Activated CD4-positive, alpha-beta T cell treated with anti-CD3 and anti-CD28 coated beads, Interleukin-2, amount 50 U/mL, for 48 hours (primary cell): ENCODE data around the gene PPIF.

Experiments used
- DNase-seq, 2 experiments: peaks; one replicate each; pipeline ENCODE4 v3.0.0-alpha.2; 2020

Gene PPIF

DNA sequence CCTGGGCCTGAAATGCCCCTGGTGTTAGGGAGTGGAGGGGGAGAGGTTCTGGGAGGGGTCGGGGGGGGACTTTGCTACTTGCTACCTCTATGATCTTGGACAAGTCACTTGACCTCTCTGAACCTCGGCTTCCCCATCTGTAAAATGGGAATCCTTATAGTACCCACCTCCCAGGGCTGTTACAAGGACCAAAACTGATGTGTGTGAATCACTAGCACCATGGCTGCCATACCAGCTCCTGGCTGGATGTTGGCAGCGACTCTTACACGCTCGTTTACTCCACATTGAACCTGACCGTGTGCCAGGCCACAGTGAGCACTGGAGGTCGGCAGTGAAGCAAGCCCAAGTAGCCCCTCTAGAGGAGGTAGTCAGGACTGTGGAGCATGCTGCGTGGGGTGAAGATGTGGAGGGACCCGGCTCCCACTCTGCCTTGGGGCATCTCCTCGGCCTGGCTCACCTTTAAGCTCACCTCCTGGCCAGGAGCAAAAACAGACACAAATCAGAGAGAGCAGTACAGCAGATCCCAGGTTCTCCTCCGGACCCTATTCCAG, 28.9 kb downstream of the PPIF start:
- DNase-seq: no peak

DNA sequence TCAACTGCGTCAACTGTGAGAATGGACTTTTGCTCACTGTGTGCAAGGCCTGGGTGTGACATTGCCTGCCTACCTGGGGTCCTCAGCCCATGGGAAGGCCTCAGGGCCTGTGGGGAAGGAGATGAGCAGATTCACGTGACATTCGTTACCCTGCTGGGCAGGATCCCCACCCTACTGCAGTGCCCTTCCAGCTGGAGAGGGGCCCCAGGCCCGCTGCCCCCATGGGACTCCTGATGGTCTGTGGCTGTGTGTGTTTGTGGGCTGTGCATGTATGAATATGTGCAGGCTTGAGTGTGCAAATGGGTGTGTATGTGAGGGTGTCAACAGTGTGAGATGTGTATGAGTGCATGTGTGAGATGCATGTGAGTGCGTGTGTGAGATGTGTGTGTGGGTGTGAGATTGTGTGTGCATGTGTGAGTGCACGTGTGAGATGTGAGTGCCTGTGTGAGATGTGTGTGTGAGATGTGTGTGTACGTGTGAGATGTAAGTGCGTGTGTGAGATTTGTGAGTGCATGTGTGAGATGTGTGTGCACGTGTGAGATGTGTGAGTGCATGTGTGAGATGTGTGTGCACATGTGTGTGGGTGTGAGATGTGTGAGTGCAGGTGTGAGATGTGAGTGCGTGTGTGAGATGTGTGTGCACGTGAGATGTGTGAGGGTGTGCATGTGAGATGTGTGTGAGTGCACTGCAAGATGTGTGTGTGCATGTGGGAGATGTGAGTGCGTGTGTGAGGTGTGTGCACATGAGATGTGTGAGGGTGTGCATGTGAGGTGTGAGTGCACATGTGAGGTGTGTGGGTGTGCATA, 29.7 kb downstream of the PPIF start:
- no peak for DNase-seq

DNA sequence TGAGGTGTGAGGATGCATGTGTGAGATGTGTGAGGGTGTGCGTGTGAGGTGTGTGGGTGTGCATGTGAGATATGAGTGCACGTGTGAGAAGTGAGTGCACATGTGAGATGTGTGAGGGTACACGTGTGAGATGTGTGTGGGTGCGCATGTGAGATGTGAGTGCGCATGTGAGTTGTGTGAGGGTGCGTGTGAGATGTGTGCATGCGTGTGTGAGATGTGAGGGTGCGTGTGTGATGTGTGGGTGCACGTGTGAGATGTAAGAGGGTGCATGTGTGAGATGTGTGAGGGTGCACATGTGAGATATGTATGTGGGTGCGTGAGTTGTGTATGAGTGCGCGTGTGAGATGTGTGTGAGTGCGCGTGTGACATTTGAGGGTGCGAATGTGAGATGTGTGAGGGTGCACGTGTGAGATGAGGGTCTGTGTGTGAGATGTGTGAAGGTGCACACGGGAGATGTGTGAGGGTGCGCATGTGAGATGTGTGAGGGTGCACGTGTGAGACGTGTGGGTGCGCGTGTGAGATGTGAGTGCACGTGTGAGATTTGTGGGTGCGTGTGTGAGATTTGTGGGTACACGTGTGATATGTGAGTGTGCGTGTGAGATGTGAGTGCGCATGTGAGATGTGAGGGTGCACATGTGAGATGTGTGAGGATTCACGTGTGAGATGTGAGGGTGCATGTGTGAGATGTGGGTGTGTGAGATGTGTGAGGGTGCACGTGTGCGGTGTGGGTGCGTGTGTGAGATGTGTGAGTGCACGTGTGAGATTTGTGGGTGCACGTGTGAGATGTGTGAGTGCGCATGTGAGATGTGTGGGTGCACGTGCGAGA, 30.5 kb downstream of the PPIF start:
- DNase-seq: no peak

DNA sequence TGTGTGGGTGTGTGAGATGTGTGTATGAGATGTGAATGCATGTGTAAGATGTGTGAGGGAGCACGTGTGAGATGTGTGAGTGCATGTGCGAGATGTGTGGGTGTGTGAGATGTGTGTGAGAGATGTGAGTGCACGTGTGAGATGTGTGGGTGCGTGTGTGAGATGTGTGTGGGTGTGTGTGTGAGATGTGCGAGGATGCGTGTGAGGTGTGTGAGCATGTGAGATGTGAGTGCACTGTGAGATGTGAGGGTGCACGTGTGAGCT, 31.0 kb downstream of the PPIF start:
- DNase-seq: no peak

DNA sequence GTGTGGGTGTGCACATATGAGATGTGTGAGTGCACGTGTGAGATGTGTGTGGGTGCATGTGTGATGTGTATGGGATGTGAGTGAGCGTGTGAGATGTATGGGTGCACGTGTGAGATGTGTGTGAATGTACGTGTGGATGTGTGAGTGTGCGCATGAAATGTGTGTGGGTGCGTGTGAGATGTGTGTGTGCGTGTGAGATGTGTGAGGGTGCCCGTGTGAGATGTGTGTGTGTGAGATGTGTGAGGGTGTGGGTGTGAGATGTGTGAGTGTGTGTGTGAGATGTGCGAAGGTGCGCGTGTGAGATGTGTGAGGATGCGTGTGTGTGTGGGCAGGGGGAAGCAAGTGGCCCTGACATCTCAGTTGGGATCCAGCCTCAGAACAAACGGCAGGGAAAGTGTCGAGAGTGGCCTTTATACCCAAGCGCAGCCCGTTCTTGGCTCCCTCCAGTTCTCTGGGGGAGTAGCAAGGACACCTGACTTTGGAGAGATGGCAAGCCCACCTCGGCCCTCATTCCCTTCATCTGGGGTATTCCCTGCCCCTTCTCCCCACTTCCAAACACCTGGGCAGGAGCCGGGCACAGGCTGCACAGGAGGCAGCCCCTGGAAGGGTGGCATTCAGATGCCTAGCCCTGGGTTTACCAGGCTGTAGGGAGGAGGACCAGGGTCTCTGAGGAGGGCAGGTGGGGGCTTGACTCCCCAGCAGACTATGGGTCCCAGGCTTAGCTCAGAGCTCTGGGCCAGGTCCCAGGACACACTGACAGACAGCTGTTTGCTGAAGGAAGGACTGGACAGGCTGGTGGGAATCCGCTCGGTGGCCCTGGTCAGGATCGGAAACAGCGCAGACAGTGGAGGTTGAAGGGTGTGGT, 31.6 kb downstream of the PPIF start:
- DNase-seq: no peak

DNA sequence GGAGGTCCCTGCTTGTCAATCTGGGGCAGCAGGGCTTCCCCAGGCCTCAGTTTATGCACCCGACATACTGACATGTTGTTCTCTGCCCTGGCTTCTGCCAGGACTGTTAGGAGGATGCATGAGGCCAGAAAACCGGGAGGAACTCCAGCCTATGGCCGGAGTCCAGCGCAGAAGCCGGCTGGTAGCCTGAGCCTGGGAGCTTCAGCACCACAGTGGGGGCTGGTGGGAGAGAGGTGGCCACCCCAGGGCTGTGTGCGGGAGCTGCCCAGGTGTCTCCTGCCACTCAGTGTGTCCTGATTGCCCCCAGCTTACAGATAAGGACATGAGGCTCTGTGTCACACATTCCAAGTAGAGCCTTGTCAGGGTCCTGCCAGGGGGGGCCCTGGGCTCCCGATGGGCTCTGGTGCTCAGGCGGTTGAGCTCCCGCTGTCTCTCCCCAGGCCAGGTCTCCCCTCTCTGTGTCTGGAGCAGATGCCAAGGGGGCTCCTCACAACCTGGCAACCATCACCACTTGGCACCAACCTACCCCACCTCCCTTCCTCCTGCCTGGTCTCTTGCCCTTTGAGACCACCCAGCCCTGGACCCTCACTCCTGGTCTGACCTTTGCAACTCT, 32.3 kb downstream of the PPIF start:
- no peak for DNase-seq

DNA sequence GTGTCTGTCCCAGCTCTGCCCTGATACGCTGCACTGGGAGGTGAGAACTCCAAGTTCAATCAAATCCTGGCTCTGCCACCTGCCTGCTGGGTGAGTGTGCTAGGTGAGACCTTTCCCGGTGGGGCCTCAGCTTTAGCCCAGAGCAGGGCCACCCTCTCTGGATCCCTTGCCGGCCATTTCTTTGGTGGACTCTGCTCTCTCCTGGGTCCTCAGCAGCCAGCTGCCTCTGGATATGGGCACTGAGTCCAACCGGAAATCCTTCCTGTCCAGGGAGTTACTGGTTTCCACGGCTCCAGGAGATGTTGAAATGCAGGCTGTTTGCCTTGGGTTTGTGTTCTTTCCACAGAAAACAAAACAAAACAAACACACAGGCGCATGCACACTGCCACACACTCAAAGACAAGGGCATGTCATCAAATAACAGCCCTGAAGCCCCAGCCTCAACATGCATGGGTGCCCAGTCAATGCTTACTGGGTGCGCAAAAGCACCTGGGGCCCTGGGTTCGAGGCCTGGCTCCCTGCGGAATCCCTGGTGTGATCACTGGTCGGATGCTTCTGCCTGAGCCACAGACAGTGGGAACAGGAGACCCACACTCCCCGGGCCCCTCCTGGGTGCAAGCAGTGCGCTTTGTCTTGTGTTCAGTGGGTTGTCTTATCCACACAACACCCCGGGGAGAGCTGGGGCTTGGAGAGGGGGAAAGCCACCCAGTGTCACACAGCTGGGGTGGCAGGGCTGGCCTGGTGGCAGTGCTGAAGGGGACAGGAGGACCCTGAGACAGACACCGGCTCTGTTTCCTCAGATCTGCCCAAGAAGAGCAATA, 33.1 kb downstream of the PPIF start:
- peak in 1 of 2 experiments; percentile 1 for DNase-seq

DNA sequence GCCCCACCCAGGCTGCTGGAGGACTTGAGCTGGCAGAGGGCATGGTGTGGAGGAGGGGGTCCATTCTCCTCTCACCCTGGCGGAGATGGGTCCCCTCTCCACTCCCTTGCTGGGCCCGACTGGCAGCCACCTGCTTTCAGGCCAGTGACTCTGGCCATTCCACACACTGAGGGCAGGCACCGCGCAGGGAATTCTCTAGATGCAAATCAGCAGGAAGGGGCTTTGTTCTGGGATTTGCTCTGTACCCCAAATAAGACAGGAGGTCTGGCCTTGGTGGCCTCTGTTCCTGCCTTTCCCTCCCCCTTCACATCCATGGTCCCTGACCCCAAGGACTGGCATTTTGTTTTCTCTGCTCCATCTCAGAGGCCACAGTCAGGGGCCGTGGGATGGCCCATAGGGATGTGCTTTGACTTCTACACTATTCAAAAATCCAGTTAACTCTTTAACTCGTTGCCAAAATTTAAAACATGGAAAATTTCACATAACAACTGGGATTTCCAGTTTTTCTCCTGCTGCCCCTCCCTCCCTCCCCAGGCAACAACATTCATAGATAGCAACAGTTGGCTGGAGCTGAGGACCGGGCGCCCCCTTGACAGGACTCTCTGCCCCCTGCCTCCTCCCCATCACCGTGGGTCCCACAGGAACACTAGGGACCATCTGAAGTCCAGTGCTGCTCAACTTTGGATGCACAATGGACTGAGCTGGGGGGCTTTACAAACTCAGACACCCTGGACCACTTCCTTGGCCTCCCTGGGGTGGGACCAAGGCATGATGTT, 33.9 kb downstream of the PPIF start:
- peak in 1 of 2 experiments; percentile 1 for DNase-seq

DNA sequence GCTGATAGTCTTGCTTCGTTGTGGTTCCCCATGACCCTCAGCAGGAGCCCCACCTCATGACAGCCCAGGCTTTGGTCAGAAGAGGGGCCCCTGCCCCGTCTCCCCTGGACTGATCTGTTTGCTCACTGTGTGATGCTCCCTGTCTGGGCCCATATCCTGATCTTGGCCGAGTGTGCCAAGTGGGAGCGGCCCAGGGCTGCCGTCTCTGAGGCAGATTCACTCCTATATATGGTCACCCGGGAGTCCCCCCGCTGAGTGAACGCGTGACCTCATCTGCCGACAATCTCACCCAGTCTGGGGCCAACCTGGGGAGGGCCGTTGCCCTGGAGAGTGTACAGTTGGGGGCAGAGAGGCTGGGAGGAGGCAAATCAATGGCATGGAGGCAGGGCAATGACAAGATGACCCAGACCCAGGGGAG, 34.5 kb downstream of the PPIF start:
- DNase-seq: peak in 1 of 2 experiments; percentile 2

DNA sequence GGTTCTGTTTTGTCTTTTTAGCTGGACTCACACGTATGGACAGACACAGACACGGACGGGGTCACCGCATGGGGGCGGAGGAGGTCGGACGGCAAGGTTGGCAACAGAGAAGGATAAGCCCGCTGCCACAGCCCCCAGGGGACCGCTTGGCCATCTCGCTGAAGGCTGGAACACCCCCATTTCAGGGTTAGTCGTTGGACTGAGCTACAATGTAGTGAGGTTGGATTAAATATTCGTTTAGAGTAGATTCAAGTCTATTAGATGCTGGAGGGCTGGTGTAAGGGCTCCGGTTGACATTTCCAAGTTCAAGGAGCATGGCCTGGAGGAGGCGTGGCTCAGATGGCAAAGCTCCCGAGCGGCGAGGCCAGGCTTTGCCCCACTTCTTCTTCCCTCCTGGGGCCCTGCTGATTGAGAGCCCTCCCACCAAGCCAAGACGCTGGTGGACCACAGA, 35.2 kb downstream of the PPIF start:
- DNase-seq: peak in 1 of 2 experiments; percentile 1

DNA sequence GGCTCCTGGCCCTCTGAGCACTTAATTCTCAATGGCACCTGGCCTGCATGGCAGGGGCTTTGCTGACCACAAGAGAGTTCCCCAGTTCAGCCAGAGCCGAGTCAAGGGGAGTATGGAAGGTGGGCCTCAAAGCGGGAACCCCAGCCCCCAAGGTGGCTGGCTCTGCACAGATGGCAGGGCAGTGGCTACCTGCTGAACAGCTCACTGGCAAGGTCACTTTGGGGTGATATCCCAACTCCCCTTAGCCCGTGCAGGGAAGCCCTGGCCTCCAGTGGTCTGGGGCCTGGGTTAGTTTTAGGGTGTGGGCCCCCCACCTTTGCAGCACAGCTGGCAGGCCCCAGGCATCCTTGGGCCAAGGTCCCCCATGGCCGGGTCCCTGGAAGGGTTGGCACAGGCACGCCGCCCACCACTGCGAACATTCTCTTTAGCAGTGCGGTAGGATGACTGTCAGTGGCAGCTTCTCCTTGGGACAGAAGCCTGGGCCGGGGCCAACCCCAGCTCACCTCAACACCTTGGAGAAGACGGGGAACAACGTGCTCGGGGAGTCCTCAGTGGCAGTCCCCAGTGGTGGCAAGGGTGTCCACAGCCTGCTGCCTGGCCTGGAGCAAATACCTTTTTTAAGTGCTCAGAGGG, 36.8 kb downstream of the PPIF start:
- peak in 1 of 2 experiments; percentile 1 for DNase-seq

DNA sequence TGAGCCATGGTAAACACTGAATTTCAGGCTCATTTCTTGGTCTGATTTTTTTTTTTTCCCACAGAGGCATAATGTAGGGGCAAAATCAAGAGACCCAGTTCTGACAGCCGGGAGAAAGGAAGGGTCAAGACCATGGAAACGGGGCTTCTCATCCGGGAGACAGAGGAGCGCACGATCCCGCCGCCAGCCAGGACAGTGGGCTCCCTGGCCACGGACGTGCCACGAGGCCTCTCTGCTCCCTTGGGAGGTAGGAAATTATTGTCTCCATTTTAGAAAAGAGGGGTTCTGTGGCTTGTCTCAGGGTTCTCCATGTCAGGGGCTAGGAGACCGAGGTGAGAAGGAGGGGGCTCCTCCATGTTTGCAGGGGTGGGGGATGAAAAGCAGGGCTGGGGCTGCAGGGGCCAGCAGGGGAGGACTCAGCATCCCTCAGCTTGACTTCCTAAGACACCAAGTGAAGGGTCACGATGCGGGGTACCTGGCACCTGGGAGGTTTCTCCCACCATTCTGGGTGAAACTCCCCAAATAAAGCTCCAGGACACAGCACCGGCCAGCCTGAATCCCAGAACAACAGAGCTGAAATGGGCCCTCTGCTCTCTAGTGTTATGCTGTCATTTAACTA, 37.6 kb downstream of the PPIF start:
- peak in 1 of 2 experiments; percentile 0 for DNase-seq

DNA sequence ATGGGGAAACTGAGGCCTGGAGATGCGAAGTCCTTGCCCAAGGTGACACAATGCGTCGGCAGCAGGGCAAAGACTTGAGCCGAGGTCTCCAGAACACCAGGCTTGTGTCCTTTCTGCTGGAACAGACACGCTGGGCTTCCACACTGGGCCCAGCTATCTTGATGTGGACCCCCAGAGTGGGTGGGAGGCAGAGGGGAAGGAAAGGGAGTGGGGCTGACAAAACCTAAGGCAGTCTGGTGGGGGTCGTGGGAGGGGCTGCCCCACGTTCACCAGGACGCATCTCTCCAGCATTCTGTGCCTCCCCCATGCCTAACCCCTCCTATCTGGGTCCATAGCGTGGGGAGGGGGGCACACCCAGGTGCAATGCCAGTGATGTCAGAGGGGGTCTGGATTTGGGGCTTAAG, 38.1 kb downstream of the PPIF start:
- DNase-seq: peak in 1 of 2 experiments; percentile 1

DNA sequence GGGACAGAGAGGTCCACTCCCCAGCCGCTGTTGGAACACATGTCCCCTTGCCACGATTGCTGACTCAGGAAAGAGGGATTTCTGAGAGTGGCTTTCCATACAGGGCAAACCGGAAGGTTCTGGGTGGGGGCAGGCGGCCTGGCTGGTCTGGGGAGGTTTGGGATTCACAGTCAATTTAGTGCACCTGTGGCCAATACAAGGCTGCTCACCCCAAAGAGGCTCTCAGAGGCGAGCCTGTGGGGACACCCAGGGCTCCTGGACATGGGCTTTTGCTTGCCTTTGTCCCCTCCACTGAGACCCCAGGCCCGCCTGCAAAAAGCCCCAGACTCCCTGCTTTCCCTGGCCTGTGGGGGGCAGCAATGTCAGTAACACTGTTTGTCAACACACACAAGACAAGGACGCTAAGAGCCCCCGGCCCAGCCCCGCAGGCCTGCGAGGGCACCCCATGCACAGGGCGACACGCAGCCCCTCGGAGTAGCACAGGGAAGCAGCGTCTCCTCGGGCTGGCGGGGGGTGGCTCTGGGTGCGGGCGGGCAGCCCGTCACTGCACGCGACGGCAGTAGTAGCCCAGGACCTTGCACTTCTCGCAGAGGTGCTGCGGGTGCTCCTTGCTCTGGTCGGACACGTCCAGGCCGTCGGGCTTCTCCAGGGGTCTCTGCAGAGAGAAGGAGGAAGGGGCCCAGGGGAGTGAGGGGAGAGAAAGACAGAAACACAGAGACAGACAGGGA, 38.7 kb downstream of the PPIF start:
- DNase-seq: peak in 1 of 2 experiments; percentile 2

DNA sequence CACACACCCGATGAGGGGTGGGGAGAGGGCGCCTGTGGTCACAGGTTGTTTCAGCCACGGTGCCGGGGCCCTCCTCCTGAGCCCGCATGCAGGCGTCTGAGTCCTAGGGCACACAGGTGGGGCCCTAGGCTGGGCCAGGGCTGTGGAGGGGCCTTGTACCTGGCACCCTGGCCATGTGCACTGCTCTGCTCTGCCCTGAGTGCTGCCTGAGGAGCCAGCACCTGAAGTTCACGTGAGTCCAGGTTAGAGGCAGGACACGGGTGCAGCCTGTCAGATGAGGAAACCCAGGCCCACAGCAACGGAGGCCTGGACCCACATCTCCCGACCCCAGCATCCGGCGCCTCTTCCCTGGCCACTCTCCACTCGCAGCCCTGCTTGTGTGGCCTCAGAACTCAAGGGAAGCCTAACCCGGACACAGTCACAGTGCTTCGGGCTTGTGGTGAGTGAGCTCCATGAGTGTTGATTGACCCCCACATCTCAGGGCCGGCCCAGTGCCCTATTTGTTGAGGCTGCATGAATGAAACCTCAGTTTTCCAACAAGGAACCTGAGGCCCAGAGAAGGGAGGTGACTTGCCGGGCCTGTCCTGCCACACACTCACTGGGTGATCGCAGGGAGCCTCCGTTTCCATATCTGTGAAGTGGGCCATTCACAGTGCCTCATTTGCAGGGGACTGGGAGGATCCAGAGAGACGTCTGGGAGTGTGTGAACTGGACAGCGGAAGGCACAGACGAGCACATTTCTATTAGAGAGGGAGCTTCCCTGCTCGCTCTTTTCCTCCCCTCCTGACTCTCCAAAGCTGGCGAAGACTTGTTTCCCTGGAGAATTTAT, 39.6 kb downstream of the PPIF start:
- peak in 1 of 2 experiments; percentile 2 for DNase-seq

DNA sequence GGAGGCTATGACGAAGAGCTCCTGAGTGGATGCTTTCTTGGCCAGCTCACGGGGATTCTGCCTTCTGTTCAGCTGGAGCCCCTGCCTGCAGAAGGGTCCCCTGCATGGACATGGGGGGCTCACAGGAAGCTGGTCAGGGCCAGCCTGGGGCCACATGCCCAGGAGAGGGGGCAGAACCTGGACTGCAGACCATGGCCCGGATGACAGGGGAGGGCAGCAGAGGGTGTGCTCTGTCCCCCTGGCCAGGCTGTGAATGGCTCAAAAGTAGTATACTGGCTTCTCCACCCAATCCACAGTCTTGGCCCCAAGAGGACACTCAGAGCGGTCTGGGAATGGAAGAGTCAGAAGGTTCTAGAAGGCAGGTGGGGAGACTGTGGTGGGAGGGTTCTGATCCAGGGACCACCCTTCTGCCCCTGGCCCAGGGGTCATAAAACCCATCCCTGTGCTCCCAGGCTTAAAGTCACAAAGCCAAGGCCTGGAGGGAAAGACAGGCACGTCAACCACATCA, 40.3 kb downstream of the PPIF start:
- no peak for DNase-seq

DNA sequence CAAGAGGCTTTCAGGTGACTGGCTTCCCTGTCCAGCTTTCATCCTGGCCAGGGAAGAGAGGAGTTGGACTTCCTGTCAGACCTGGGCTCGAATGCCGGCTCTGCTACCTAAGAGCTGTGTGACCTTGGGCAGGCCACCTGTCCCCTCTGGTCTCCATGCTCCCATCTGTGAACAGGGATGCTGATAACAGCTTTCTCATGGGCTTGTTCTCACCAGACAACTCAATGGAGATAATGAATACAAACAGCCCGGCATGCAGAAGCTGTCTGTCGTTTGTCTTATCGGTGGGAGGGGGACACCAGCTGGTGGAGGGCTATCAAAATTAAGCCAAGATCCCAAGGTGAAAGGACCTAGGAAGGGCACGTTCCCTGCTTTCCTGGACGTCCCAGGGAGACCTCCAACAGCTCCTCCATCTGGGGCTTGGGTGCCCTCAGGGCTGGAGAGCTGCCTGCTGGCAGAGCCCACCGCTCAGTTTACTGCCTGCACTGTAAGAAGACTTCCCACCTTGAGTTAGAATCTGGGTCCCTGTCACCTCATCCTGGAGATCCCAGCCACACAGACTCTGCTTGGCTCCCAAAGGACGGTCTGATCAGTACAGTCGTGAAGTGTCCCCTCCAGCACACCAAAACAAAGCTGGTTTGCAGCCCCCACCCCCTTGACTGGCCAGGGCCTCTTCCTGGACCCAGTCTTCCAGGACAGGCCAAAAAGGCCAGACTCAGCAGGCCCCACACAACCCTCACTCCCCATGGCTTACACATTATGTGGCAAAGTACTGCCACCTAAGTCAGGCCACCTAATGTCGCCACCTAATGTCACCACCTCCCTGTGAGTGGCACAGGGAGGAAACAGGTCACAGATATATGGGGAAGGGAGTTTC, 40.9 kb downstream of the PPIF start:
- no peak for DNase-seq
